Measurements from ENCODE around the gene TNFRSF19.
A peak's percentile ranks its signal among the peaks of the same experiment; 100 is the strongest.
"Not testable (repeated sequence)": the region's sequence is repeated elsewhere in the genome, so short reads cannot be mapped to it uniquely, and the experiment has no call there.

Gene TNFRSF19

DNA sequence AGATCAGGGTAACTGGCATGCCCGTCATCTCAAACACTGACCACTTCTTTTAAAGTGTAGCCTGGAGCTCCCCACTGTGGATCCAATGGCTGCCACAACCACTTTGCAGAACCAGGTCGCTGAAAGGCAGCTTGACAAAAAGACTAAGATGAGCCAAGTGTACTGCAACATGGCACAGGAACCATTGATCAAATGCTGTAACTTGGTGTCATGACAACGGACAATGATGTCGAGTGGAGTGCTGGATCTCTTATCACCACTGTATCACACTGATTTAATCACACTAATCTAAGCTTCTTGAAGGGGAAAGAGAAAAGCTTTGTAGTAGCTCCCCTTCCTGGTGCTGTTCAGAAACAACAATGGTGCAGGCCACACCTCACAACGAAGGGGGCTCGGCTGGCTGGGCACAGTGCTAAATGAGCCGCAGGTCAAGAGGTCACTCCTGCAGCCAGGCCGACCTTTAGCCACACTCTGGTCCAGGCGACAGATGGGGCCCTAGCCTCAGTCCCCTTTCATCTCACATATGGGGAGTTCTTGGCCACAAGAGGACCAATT lies 2.2 kb upstream of the TNFRSF19 start:
- no peak for DNase-seq (ENCODE audit: low spot score)

DNA sequence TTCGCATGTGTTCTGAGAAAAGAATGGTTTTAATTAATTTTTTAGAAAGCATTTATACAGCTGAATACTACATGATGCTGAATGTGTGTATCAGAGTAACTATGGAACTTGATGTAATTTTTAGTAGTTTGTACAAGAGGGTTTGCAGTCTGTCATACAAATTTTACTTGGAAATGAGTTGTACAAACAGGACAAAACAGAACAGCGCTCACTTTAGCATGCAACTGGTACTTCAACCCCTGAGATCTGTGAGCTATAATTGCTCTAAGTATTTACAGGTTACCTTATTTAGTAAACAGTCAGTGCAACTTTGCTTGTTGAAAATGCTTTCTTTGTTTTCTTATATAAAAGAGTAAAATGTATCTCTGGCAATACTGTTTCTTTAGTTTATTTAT lies 706 bp downstream of the TNFRSF19 start:
- no peak for DNase-seq (ENCODE audit: low spot score)

DNA sequence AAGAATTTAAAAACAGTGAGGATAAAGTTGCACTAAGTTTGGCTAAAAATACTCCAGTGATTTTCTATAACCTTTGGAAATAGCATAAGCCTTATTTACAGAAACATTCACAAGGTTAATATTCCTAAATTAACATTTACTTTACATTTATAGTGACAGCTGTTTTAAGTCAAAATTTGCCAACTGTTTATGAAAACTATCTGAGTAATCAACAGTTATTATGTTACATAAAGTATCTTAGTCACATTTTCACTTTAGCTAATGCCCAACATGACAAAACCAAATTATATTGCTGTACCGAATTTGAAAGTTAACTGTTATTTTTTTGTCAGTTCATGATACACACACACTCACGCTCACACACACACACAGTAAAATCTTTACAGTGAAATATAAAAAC lies 1.2 kb downstream of the TNFRSF19 start:
- DNase-seq (ENCODE audit: low spot score): no peak

GRCh38 chr13:23572836-23573235 lies 2.6 kb downstream of the TNFRSF19 start:
- no peak for DNase-seq (ENCODE audit: low spot score)

DNA sequence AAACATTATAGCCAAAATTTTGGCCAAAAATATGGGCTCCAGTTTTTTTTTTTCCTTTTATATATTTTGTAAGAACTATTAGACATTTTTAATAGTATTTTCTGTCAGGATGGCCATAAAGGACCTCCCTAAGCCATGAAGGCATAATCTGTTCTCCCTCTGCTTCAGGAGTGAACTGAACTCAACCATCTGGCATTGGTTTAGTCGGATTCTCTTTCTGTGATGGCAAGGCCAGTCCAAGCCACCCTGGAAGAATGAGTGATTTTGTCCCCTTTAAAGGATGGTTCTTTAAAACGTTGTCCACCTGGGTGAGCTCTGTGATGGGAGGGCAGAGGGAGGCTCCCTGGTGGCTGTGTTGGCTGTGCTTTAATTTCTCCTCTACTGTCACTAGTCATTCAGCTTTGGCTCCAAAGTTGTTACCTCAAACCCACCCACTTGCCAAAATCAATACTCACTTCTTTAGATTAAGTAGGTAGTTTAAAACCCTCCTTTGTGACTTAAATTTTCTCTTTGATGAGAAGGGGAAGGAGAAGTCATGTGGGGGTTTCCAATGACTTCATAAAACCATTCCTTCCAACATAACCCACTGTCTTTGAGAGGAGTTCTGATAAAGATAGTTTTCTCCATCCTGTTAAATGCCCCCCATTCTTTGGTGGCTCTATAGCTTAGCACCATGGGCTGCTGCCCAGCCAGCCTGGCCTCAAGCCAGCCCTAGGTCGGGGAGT lies 4.4 kb downstream of the TNFRSF19 start:
- no peak for DNase-seq (ENCODE audit: low spot score)

GRCh38 chr13:23575632-23576031 lies 5.4 kb downstream of the TNFRSF19 start:
- no peak for DNase-seq (ENCODE audit: low spot score)

DNA sequence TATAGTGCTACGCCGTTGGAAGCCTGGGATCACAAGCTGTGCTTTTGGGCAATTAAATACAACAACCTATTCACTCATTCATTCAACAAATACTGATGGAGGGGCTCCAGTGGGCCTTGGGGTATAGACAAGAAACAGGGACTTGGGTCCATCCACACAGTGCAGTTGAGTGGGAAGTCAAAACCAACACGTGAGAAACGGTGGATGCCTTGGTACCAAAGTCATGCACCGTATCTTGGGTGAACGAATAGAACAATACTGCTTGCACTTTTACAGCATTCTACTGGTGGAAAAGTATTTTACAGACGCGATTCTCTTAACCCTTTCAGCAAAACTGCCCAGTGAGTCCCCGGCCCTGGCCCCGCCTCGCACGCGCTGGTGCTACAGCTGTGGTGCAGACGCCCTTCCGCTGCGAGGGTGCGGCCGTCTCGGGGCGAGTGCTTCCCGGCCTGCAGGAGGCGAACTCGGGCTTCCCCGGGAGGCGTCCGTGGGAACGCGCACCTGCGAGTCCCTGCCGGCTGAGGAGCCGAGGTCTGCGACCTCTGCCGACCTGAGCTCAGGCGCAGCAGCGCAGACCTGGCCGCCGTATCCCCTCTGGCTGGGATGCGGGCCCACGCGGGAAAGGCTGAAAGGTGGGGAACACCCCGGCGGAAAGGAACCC lies 8.3 kb downstream of the TNFRSF19 start:
- DNase-seq (ENCODE audit: low spot score): peak; percentile 10

- peak; percentile 37 for DNase-seq (ENCODE audit: low spot score)
Measured at GRCh38 chr13:23579072-23579895, 9.1 kb downstream of the TNFRSF19 start.

- no peak for DNase-seq (ENCODE audit: low spot score)
Measured at GRCh38 chr13:23579896-23580683, 9.9 kb downstream of the TNFRSF19 start.

GRCh38 chr13:23580684-23581060 lies 10.5 kb downstream of the TNFRSF19 start:
- DNase-seq (ENCODE audit: low spot score): no peak

GRCh38 chr13:23583491-23583890 lies 13.3 kb downstream of the TNFRSF19 start:
- no peak for DNase-seq (ENCODE audit: low spot score)

DNA sequence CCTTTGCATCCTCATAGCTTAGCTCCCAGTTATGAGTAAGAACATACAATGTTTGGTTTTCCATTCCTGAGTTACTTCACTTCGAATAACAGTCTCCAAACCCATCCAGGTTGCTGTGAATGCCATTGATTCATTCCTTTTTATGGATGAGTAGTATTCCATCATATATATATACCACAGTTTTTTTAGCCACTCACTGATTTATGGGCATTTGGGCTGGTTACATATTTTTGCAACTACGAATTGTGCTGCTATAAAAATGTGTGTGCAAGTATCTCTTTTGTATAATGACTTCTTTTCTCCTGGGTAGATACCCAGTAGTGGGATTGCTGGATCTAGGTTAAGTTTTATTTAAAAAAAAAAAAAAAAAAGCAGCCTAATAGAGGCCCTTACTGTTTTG lies 14.1 kb downstream of the TNFRSF19 start:
- no peak for DNase-seq (ENCODE audit: low spot score)

- DNase-seq (ENCODE audit: low spot score): no peak
Measured at GRCh38 chr13:23586336-23586735, 16.1 kb downstream of the TNFRSF19 start.

GRCh38 chr13:23588666-23589065 lies 18.5 kb downstream of the TNFRSF19 start:
- no peak for DNase-seq (ENCODE audit: low spot score)

DNA sequence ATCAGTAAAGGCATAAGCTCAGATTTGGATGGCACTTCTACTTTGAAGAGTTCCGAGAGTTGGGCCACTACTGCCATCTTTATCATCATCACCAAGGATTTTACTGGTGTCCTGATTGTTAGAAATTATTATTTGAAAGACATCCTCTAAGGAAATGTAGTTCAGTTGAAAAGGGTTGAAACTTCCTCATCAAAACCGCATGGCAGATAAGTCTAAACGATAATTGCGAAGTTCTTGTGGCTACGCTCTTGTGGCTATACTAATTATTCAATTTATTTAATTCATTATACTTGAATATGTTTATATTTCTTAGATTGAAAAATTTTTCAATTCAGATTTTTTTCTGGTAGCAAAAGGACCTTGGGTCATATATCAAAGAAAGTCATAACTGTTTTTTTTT lies 22.4 kb downstream of the TNFRSF19 start:
- no peak for DNase-seq (ENCODE audit: low spot score)

DNA sequence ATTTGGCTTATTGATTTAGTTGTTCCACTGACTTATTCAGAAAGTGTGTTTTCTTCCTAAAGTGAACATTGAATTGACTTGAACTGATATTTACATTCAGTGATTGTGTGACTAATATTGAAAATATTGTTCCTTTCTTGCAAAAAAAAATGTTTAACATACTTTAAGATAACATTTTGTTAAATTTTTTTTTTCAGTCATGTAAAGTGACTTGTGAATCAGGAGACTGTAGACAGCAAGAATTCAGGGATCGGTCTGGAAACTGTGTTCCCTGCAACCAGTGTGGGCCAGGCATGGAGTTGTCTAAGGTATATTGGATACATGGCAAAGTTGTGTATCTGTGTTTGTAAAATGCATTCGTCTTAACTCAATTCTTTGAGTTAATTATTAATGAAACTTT lies 22.9 kb downstream of the TNFRSF19 start:
- no peak for DNase-seq (ENCODE audit: low spot score)

- not testable (repeated sequence) for DNase-seq (ENCODE audit: low spot score)
Measured at GRCh38 chr13:23594290-23594689, 24.1 kb downstream of the TNFRSF19 start.

DNA sequence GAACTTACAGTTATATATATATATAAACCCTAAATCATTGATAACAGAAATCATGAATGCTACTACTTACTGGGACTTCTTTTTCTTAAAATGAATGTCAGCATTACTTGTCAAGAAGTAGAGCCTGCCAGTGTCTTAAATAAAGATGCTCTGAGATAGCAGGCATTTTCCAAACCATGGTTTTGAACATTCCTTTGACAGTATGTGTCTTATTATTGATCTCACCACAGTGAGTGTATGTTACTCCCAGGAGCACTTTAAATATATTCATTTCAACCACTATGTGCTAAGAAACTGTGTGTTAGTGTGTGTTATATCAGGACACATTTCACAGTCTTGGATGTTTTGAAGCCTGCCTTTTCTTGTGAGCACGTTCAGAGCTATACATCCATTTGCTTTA lies 28.2 kb downstream of the TNFRSF19 start:
- DNase-seq (ENCODE audit: low spot score): no peak

GRCh38 chr13:23599083-23599925 lies 29.1 kb downstream of the TNFRSF19 start:
- no peak for DNase-seq (ENCODE audit: low spot score)

GRCh38 chr13:23600100-23600499 lies 29.9 kb downstream of the TNFRSF19 start:
- no peak for DNase-seq (ENCODE audit: low spot score)

GRCh38 chr13:23600534-23600933 lies 30.3 kb downstream of the TNFRSF19 start:
- DNase-seq (ENCODE audit: low spot score): no peak

Data from cerebellar cortex (tissue), 1 donor.